GM23338 (cell line): ENCODE data around the gene FHL2.

Experiments used
- CREB1 ChIP-seq: fragments of 250-450 bp; sonication (Bioruptor Pico); IDR thresholded peaks from 2 replicates; pipeline ENCODE4 v1.5.0; 2020; ENCODE audit warnings: low read depth, mild to moderate bottlenecking, moderate library complexity
- EZH2 ChIP-seq: fragments of 200-600 bp; sonication (generic); IDR thresholded peaks from one replicate; pipeline ENCODE4 v1.8.0; 2017; ENCODE audit warnings: antibody characterized with exemption, mild to moderate bottlenecking, low read depth; ENCODE audit not compliant: unreplicated experiment
- EZH2phosphoT487 ChIP-seq: fragments of 200-600 bp; sonication (generic); IDR thresholded peaks from one replicate; pipeline ENCODE4 v1.8.1; 2018; ENCODE audit warnings: antibody characterized with exemption; ENCODE audit not compliant: unreplicated experiment
- JUNB ChIP-seq: IDR thresholded peaks from one replicate; pipeline ENCODE4 v1.6.1; 2016; ENCODE audit warnings: antibody characterized with exemption; ENCODE audit not compliant: unreplicated experiment
- POLR2AphosphoS5 ChIP-seq: IDR thresholded peaks from 2 replicates; pipeline ENCODE4 v1.6.1; 2016; ENCODE audit warnings: antibody characterized with exemption, low read depth
- STAT1 ChIP-seq: IDR thresholded peaks from one replicate; pipeline ENCODE4 v1.6.1; 2016; ENCODE audit warnings: antibody characterized with exemption; ENCODE audit not compliant: unreplicated experiment
- ZNF114 ChIP-seq: fragments of 250-450 bp; sonication (Bioruptor Pico); IDR thresholded peaks from 2 replicates; pipeline ENCODE4 v1.5.0; 2020; ENCODE audit warnings: mild to moderate bottlenecking, moderate library complexity
- ZNF331 ChIP-seq: fragments of 250-450 bp; sonication (Bioruptor Pico); IDR thresholded peaks from 2 replicates; pipeline ENCODE4 v1.5.0; 2020; ENCODE audit warnings: low read depth, mild to moderate bottlenecking, moderate library complexity
- TF ChIP-seq, protein P1 (sequence below), 2 experiments: fragments of 200-600 bp in 1 of 2; sonication (generic) in 1 of 2; conservative IDR thresholded peaks; 2 replicates each; pipeline versions ENCODE4 v1.5.1 to v1.6.1; 2016 to 2017; ENCODE audit warnings: antibody characterized with exemption in 2 of 2, low read depth in 2 of 2, mild to moderate bottlenecking in 2 of 2, moderate library complexity in 1 of 2
- TF ChIP-seq, protein P2 (sequence below): IDR thresholded peaks from one replicate; pipeline ENCODE4 v1.6.1; 2018; ENCODE audit warnings: antibody characterized with exemption; ENCODE audit not compliant: unreplicated experiment
- TF ChIP-seq, protein P3 (sequence below): fragments of 250-450 bp; sonication (Bioruptor Pico); IDR thresholded peaks from 2 replicates; pipeline ENCODE4 v1.5.0; 2020; ENCODE audit warnings: mild to moderate bottlenecking, moderate library complexity
- TF ChIP-seq, protein P4 (sequence below): IDR thresholded peaks from 2 replicates; pipeline ENCODE4 v1.6.1; 2016; ENCODE audit warnings: antibody characterized with exemption

DNA sequence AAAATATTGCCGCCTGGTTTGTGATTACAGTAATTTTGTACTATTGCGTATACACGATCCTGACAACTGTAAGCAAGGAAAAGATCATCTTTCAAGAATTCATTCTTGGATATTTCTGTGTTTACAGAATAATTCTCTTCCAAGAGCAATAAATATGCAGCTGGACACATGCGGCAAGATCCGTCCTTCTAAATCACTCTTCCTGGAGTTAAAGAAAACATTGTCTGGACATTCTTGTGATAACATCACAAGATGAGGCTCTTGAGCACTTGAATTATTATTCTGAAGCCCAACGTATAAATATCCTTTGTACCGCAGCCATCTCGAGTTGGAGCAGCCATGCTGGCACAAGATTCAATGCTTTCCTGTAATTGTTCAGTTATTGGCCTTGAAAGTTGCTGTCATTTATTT, 9.9 kb downstream of the FHL2 start:
- TF ChIP-seq, protein P1, sequence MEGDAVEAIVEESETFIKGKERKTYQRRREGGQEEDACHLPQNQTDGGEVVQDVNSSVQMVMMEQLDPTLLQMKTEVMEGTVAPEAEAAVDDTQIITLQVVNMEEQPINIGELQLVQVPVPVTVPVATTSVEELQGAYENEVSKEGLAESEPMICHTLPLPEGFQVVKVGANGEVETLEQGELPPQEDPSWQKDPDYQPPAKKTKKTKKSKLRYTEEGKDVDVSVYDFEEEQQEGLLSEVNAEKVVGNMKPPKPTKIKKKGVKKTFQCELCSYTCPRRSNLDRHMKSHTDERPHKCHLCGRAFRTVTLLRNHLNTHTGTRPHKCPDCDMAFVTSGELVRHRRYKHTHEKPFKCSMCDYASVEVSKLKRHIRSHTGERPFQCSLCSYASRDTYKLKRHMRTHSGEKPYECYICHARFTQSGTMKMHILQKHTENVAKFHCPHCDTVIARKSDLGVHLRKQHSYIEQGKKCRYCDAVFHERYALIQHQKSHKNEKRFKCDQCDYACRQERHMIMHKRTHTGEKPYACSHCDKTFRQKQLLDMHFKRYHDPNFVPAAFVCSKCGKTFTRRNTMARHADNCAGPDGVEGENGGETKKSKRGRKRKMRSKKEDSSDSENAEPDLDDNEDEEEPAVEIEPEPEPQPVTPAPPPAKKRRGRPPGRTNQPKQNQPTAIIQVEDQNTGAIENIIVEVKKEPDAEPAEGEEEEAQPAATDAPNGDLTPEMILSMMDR (conservative IDR thresholded peaks at IDR 0.05; ENCODE audit: low read depth in 2 of 2) = no peak
- TF ChIP-seq POLR2AphosphoS5 = no peak
- TF ChIP-seq EZH2 = no peak
- no peak for TF ChIP-seq STAT1
- TF ChIP-seq JUNB = no peak
- TF ChIP-seq, protein P2, sequence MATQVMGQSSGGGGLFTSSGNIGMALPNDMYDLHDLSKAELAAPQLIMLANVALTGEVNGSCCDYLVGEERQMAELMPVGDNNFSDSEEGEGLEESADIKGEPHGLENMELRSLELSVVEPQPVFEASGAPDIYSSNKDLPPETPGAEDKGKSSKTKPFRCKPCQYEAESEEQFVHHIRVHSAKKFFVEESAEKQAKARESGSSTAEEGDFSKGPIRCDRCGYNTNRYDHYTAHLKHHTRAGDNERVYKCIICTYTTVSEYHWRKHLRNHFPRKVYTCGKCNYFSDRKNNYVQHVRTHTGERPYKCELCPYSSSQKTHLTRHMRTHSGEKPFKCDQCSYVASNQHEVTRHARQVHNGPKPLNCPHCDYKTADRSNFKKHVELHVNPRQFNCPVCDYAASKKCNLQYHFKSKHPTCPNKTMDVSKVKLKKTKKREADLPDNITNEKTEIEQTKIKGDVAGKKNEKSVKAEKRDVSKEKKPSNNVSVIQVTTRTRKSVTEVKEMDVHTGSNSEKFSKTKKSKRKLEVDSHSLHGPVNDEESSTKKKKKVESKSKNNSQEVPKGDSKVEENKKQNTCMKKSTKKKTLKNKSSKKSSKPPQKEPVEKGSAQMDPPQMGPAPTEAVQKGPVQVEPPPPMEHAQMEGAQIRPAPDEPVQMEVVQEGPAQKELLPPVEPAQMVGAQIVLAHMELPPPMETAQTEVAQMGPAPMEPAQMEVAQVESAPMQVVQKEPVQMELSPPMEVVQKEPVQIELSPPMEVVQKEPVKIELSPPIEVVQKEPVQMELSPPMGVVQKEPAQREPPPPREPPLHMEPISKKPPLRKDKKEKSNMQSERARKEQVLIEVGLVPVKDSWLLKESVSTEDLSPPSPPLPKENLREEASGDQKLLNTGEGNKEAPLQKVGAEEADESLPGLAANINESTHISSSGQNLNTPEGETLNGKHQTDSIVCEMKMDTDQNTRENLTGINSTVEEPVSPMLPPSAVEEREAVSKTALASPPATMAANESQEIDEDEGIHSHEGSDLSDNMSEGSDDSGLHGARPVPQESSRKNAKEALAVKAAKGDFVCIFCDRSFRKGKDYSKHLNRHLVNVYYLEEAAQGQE = no peak
- no peak for TF ChIP-seq ZNF114 (CRISPR knock-in tag)
- no peak for TF ChIP-seq ZNF331 (CRISPR knock-in tag)
- no peak for TF ChIP-seq EZH2phosphoT487
- no peak for TF ChIP-seq CREB1 (CRISPR knock-in tag)
- TF ChIP-seq, protein P3, sequence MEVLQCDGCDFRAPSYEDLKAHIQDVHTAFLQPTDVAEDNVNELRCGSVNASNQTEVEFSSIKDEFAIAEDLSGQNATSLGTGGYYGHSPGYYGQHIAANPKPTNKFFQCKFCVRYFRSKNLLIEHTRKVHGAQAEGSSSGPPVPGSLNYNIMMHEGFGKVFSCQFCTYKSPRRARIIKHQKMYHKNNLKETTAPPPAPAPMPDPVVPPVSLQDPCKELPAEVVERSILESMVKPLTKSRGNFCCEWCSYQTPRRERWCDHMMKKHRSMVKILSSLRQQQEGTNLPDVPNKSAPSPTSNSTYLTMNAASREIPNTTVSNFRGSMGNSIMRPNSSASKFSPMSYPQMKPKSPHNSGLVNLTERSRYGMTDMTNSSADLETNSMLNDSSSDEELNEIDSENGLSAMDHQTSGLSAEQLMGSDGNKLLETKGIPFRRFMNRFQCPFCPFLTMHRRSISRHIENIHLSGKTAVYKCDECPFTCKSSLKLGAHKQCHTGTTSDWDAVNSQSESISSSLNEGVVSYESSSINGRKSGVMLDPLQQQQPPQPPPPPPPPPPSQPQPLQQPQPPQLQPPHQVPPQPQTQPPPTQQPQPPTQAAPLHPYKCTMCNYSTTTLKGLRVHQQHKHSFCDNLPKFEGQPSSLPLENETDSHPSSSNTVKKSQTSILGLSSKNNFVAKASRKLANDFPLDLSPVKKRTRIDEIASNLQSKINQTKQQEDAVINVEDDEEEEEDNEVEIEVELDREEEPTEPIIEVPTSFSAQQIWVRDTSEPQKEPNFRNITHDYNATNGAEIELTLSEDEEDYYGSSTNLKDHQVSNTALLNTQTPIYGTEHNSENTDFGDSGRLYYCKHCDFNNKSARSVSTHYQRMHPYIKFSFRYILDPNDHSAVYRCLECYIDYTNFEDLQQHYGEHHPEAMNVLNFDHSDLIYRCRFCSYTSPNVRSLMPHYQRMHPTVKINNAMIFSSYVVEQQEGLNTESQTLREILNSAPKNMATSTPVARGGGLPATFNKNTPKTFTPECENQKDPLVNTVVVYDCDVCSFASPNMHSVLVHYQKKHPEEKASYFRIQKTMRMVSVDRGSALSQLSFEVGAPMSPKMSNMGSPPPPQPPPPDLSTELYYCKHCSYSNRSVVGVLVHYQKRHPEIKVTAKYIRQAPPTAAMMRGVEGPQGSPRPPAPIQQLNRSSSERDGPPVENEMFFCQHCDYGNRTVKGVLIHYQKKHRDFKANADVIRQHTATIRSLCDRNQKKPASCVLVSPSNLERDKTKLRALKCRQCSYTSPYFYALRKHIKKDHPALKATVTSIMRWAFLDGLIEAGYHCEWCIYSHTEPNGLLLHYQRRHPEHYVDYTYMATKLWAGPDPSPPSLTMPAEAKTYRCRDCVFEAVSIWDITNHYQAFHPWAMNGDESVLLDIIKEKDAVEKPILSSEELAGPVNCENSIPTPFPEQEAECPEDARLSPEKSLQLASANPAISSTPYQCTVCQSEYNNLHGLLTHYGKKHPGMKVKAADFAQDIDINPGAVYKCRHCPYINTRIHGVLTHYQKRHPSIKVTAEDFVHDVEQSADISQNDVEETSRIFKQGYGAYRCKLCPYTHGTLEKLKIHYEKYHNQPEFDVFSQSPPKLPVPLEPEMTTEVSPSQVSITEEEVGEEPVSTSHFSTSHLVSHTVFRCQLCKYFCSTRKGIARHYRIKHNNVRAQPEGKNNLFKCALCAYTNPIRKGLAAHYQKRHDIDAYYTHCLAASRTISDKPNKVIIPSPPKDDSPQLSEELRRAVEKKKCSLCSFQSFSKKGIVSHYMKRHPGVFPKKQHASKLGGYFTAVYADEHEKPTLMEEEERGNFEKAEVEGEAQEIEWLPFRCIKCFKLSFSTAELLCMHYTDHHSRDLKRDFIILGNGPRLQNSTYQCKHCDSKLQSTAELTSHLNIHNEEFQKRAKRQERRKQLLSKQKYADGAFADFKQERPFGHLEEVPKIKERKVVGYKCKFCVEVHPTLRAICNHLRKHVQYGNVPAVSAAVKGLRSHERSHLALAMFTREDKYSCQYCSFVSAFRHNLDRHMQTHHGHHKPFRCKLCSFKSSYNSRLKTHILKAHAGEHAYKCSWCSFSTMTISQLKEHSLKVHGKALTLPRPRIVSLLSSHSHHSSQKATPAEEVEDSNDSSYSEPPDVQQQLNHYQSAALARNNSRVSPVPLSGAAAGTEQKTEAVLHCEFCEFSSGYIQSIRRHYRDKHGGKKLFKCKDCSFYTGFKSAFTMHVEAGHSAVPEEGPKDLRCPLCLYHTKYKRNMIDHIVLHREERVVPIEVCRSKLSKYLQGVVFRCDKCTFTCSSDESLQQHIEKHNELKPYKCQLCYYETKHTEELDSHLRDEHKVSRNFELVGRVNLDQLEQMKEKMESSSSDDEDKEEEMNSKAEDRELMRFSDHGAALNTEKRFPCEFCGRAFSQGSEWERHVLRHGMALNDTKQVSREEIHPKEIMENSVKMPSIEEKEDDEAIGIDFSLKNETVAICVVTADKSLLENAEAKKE (CRISPR knock-in tag) = no peak
- TF ChIP-seq, protein P4, sequence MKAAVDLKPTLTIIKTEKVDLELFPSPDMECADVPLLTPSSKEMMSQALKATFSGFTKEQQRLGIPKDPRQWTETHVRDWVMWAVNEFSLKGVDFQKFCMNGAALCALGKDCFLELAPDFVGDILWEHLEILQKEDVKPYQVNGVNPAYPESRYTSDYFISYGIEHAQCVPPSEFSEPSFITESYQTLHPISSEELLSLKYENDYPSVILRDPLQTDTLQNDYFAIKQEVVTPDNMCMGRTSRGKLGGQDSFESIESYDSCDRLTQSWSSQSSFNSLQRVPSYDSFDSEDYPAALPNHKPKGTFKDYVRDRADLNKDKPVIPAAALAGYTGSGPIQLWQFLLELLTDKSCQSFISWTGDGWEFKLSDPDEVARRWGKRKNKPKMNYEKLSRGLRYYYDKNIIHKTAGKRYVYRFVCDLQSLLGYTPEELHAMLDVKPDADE = no peak
